T1000 (cell line): ENCODE results near the gene SERPINA10.
"Not testable (repeated sequence)": the region's sequence is repeated elsewhere in the genome, so short reads cannot be mapped to it uniquely, and the experiment has no call there.

ENCODE experiments used
- DNase-seq: peaks from one replicate; lab custom pipeline; 2025; ENCODE audit warnings: mixed read lengths; lab: John Stamatoyannopoulos, UW

The SERPINA10 gene

DNA sequence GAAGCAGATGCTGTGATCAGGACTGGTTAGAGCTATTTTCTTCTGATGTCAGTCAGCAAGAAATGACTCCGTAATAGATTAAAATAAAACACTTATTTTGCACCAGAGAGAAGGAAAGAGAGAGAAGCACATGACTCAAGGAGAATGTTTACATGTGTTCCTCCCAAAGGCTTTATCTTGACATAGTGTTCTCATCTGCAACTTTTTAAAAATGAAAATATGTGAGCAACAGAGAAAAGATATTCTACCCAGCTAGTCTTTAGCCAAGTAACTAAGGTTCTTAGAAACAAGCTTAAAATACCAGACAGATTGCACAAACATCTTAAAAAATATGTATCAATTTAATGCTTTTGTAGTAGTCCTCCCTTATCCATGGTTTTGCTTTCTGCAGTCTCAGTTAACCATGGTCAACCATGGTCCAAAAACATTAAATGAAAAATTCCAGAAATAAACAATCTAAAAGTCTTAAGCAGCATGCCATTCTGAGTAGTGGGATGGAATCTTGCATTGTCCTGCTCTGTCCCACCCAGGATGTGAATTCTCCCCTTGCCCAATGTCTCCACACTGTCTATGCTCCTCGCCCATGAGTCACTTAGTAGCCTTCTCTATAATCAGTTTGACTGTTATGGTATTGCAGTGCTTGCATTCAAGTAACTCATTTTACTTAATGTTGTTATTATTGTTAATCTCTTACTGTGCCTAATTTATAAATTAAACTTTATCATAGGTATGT is 9.9 kb downstream of the SERPINA10 start:
- DNase-seq, result no peak

DNA sequence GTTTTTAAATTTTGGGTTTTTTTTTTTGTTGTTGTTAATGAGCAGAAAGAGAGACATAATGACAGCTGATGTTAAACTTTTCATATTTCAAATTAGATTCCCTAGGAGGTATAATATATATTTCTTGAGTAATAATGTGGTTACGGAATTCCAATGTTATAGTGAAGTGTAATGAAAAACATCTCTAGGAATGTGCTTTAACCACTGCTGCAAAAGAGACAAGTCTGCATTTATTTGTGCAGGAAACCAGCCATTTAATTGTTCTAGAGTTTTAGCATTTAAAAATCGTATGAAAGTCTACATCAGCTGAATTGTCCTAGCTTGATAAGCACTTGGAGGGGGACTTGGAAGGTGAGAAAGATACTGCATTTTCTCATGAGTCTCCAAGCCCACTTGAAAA is 14.3 kb downstream of the SERPINA10 start:
- no peak for DNase-seq

DNA sequence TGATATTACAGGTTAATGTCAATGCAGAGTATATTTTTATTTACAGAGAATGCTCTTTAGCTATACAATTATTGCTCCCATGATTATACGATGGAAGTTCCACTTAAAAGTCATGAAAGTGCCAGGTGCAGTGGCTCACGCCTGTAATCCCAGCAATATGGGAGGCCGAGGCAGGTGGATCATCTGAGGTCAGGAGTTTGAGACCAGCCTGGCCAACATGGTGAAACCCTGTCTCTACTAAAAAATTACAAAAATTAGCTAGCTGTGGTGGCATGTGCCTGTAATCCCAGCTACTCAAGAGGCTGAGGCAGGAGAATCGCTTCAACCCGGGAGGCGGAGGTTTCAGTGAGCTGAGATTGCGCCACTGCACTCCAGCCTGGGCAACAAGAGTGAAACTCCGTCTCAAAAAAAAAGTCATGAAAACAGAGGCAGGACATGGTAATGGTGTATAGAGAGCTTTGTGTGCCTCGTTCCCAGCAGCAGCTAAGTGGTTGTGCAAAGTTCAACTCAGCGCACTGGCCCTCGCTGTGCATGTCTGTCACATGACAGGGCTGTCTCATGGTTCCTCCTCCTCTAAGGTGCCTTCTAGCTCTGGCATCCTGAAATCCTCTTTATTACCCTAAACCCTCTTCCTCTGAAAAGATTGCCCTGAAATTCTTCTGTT is 16.0 kb downstream of the SERPINA10 start:
- DNase-seq, result not testable (repeated sequence)

DNA sequence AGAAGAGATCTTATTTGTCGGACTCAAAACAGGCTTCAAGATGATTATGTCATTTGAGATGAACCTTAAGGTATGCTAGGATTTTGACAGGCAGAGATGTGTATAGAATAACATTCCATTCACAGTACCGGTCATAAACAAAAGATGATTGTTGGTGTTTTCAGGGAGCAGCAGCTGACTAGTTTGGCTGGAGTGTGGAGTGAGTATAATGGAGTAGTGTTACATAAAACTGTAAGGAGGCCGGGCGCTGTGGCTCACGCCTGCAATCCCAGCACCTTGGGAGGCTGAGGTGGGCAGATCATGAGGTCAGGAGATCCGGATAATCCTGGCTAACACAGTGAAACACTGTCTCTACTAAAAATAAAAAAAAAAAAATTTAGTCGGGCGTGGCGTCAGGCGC is 23.9 kb downstream of the SERPINA10 start:
- DNase-seq, result no peak

DNA sequence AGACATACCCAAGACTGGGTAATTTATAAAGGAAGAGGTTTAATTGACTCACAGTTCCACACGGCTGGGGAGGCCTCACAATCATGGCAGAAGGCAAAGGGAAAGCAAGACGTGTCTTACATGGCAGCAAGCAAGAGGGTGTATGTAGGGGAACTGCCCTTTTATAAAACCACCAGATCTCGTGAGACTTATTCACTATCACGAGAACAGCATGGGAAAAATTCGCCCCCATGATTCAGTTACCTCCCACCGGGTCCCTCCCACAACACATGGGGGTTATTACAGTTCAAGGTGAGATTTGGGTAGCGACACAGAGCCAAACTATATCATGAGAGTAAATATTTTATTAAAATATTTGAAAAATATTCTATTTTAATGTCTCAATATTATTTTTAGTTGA is 24.5 kb downstream of the SERPINA10 start:
- DNase-seq, result not testable (repeated sequence)

DNA sequence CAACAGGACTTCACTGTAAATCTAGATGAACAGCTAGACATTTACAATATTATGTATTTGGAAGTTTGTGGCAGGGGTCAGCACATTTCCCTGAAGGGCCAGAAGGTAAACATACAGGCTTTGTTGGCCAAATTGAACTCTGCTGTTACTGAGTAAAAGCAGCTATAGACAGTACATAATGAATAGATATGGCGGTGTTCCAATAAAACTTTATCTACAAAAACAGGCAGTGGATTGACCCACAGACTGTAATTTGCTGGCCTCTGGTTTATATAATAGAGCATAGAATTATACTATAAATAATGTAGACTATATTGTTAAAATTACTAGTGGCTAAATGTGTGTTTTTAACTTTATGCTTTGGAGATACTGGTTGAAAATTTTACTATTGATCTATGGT is 25.7 kb downstream of the SERPINA10 start:
- DNase-seq, result no peak

DNA sequence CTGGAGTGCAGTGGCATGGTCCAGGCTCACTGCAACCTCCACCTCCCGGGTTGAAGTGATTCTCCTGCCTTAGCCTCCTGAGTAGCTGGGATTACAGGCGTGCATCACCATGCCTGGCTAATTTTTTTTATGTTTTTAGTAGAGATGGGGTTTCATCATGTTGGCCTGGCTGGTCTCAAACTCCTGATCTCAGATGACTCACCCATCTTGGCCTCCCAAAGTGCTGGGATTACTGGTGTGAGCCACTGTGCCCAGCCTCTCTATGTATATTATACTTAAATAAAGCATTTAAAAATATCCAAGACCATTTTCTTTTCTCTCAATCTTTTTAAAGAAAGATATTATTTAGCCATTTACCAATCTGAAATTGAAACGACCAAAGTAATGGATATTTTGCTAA is 28.9 kb downstream of the SERPINA10 start:
- not testable (repeated sequence) for DNase-seq

DNA sequence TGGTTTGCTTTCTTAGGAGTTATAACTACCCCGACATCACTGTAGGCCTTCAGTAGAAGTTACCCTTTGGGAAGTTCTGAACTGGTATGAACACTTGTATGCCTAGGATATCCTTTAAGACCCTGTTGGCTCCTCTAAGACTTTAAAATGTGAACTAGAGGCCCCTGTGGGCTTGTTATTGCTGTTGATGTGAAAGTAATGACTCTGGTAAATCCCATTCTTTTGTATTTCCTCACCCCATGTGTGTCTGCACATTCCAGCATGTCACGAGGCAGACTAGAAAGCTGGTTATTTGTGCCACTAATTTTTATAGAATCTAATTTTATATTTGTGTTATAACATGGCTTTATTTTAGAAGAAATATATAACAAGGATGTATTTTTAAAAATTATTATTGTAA is 48.9 kb downstream of the SERPINA10 start:
- DNase-seq, result no peak

DNA sequence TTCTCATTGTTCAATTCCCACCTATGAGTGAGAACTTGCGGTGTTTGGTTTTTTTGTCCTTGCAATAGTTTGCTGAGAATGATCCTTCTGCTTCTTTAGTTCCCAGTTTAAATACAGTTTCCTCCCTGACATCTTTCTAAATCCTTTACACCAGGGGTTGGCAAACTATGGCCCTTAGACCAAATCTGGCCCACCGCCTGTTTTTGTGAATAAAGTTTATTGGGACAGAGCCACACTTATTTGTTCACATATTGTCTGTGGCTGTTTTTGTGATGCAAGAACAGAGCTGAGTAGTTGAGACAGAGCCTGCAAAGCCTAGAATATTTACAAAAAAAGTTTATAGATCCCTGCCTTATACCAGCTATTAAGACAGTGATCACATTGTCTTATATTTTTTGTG is 53.7 kb downstream of the SERPINA10 start:
- no peak for DNase-seq

DNA sequence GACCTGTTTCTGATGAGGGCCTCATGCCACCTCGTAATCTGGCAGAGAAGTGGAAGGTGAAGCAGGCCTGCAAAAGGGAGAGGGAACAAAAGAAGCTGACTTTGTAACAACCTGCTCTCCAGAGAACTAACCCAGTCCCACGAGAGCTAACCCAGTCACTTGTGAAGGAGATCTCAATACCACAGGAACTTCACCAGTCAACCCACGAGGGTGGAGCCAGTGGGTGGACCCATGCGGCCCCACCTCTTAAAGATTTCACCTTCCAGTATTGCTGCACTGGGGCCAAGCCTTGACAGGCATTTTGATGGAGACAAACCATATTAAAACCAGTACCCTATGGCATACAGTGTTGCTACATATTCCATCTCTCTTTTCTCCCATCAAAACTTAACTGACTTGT is 55.1 kb downstream of the SERPINA10 start:
- no peak for DNase-seq

DNA sequence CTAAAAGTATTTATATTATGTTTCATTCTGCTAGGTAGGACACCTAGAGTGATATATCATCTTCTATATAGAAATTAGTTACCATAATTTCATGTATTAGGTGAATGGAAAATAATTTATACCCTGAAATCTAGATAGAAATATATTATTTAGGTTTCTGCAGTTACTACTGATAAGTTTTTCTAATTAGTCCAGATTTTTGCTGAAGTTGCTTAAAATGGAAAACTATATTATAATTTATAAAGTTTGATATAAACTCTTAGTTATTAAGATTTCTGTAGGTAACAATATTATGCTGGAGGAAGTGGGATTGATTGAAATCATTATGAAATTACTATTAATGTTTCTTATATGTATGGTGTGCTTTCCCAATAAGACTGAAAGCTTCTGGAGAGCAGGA is 56.0 kb downstream of the SERPINA10 start:
- DNase-seq, result no peak
